Body of pancreas (tissue), 4 donors: ENCODE measurements around the gene SRBD1. TPM values are rescaled to one million over a fixed set of nuclear protein-coding genes. Genes with fewer than 3 reads are reported as not detected.

ENCODE experiments used
- ATAC-seq: fragments of 150-250 bp; one replicate; pipeline ENCODE4 v1.9.1; 2016
- DNase-seq, 4 donors: peaks; one replicate each; pipeline ENCODE4 v3.0.0-alpha.2; 2019
- H3K27ac ChIP-seq, 4 donors: fragments of 200-600 bp; sonication (generic); 1 replicate in 3 of 4; 2 replicates in 1 of 4; pipeline versions ENCODE4 v1.5.1 to v1.6.1; 2016 to 2019; ENCODE audit warnings: mild to moderate bottlenecking in 1 of 4, mixed read lengths in 1 of 4, moderate library complexity in 1 of 4
- H3K27me3 ChIP-seq, 2 donors: fragments of 200-600 bp; sonication (generic); one replicate each; pipeline ENCODE4 v1.6.0; 2016; ENCODE audit warnings: mild to moderate bottlenecking in 1 of 2
- H3K36me3 ChIP-seq, 2 donors: fragments of 200-600 bp; sonication (generic); replicated peaks in 1 of 2; 2 replicates each; pipeline ENCODE4 v1.5.1; 2016; ENCODE audit warnings: low read depth in 2 of 2; ENCODE audit not compliant: insufficient read depth in 1 of 2
- H3K4me1 ChIP-seq: fragments of 200-600 bp; sonication (generic); one replicate; pipeline ENCODE4 v1.6.0; 2016
- H3K4me3 ChIP-seq, 2 donors: fragments of 200-600 bp; sonication (generic); 1 replicate in 1 of 2; 2 replicates in 1 of 2; pipeline ENCODE4 v1.5.1; 2016 to 2019
- H3K9me3 ChIP-seq, 3 donors: fragments of 200-600 bp; sonication (generic); 1 replicate in 2 of 3; 2 replicates in 1 of 3; pipeline ENCODE4 v1.5.1; 2016
- CTCF ChIP-seq, 7 experiments: fragments of 450-650 bp in 4 of 7; fragments of 200-600 bp in 3 of 7; sonication (generic) in 3 of 7; IDR thresholded peaks; one replicate each; pipeline ENCODE4 v1.5.1; 2016 to 2019; ENCODE audit warnings: antibody characterized with exemption in 7 of 7
- POLR2A ChIP-seq, 3 donors: fragments of 450-650 bp; IDR thresholded peaks; one replicate each; pipeline ENCODE4 v1.6.1; 2016; ENCODE audit warnings: antibody characterized with exemption in 3 of 3, mild to moderate bottlenecking in 2 of 3
- WGBS, 2 donors: methylation state at CpG; one replicate each; pipeline ENCODE4 v1.1.5; 2017; 5-methylcytosine and 5-hydroxymethylcytosine counted together
- intact Hi-C: fragments of 100-400 bp; cut with DNase I; formaldehyde crosslinking; loops from one replicate; pipeline ENCODE4 v1.15.1; 2023
- total RNA-seq, 2 donors: library from RNA; depleted of rRNA; stranded (reverse); fragments of >200 nt; gene quantifications; one replicate each; pipeline ENCODE4 v1.1.0, GENCODE V29; 2016

Gene SRBD1
- total RNA-seq, 2 donors from 2014 or later: 14.8 to 21.4 TPM

- Histone ChIP-seq H3K4me3 (no peak overlapping the region), H3K27me3 (no peaks in the 10 kb centered on the region), H3K4me1 (peaks cover 30% of the 10 kb centered on the region), H3K9me3 (no peaks in the 10 kb centered on the region), H3K36me3 (no peaks in the 10 kb centered on the region), H3K27ac (peak overlapping the region in 2 of 4 donors; percentile 20 to 37)
- ATAC-seq (peak; percentile 78), DNase-seq (peak in 2 of 4 donors; percentile 24)
- TF ChIP-seq CTCF (IDR thresholded peaks at IDR 0.05) (no peak), POLR2A (IDR thresholded peaks at IDR 0.05) (no peak)
- intact Hi-C loops: no loop called here
- 19 to 27% methylated on average over 2 of the region's 2 CpGs for WGBS, 2 donors
Observed at GRCh38 chr2:45450634-45451033, 160.4 kb downstream of the SRBD1 start.

GRCh38 chr2:45448217-45448616 is 162.8 kb downstream of the SRBD1 start:
- Histone ChIP-seq H3K27me3 (no peaks in the 10 kb centered on the region), H3K27ac (no peak overlapping the region), H3K4me3 (no peak overlapping the region), H3K4me1 (peaks cover 16% of the 10 kb centered on the region), H3K36me3 (no peaks in the 10 kb centered on the region), H3K9me3 (no peaks in the 10 kb centered on the region)
- DNase-seq (no peak), ATAC-seq (no peak)
- TF ChIP-seq CTCF (IDR thresholded peaks at IDR 0.05) (no peak), POLR2A (IDR thresholded peaks at IDR 0.05) (no peak)
- WGBS, 2 donors: 65 to 80% methylated on average over 3 of the region's 3 CpGs
- intact Hi-C loops: no loop called here

- DNase-seq (peak; percentile 45 to 67 (median 56)), ATAC-seq (peak; percentile 77)
- intact Hi-C loops: no loop called here
- TF ChIP-seq CTCF (IDR thresholded peaks at IDR 0.05) (no peak), POLR2A (IDR thresholded peaks at IDR 0.05) (no peak)
- H3K36me3 ChIP-seq: no peaks in the 10 kb centered on the region
- H3K4me1 ChIP-seq: peaks cover 13% of the 10 kb centered on the region
- 26 to 32% methylated on average over 2 of the region's 2 CpGs for WGBS, 2 donors
- no peaks in the 10 kb centered on the region for H3K9me3 ChIP-seq
- no peaks in the 10 kb centered on the region for H3K27me3 ChIP-seq
- H3K27ac ChIP-seq: peak overlapping the region in 3 of 4 donors; percentile 7 to 71 (median 51)
- H3K4me3 ChIP-seq: no peak overlapping the region
Observed at GRCh38 chr2:45446016-45446415, 165.1 kb downstream of the SRBD1 start.

- ATAC-seq (no peak), DNase-seq (no peak)
- H3K9me3 ChIP-seq: no peaks in the 10 kb centered on the region
- TF ChIP-seq CTCF (IDR thresholded peaks at IDR 0.05) (no peak), POLR2A (IDR thresholded peaks at IDR 0.05) (no peak)
- intact Hi-C loops: no loop called here
- H3K4me3 ChIP-seq: no peak overlapping the region
- no peaks in the 10 kb centered on the region for H3K27me3 ChIP-seq
- WGBS, 2 donors: 86 to 89% methylated on average over 1 of the region's 1 CpG
- peaks cover 14% of the 10 kb centered on the region for H3K4me1 ChIP-seq
- no peaks in the 10 kb centered on the region for H3K36me3 ChIP-seq
- H3K27ac ChIP-seq: no peak overlapping the region
Observed at GRCh38 chr2:45445037-45445436, 166.0 kb downstream of the SRBD1 start.

- DNase-seq: no peak
- Histone ChIP-seq H3K27me3 (no peaks in the 10 kb centered on the region), H3K4me1 (peaks cover 24% of the 10 kb centered on the region), H3K36me3 (no peaks in the 10 kb centered on the region), H3K27ac (no peak overlapping the region), H3K4me3 (no peak overlapping the region), H3K9me3 (no peaks in the 10 kb centered on the region)
- TF ChIP-seq POLR2A (IDR thresholded peaks at IDR 0.05) (no peak), CTCF (IDR thresholded peaks at IDR 0.05) (no peak)
- ATAC-seq: no peak
- intact Hi-C loops: no loop called here
- 85 to 97% methylated on average over 1 of the region's 1 CpG for WGBS, 2 donors
Observed at GRCh38 chr2:45443012-45443411, 168.1 kb downstream of the SRBD1 start.
